K562 (cell line): Measurements from ENCODE around the gene PPP1R15A. TPM values are rescaled to one million over a fixed set of nuclear protein-coding genes. Genes with fewer than 3 reads are reported as not detected.

Experiments
- ATAC-seq: fragments of 200-7000 bp; cut with Tn5 transposase; 3 replicates; pipeline ENCODE4 v1.9.1; 2020; ENCODE audit warnings: moderate library complexity
- BruUV-seq: library from RNA; stranded (reverse); fragments of 400-500 nt; replicated peaks from 2 replicates; lab custom pipeline; 2021; lab: Mats Ljungman, UMichigan
- CTCF ChIA-PET: fragments of 300-600 bp; formaldehyde crosslinking; extraction: SDS; loops from one replicate; lab custom pipeline; 2021; ENCODE audit warnings: low intra/inter-chr PET ratio; lab: Yijun Ruan, JAX
- POLR2A ChIA-PET: fragments of 300-600, 350-650 bp; sonication (Branson Sonifier 250); formaldehyde crosslinking; extraction: SDS; loops from one replicate; lab custom pipeline; 2021; ENCODE audit warnings: antibody characterized with exemption, inconsistent platforms; lab: Yijun Ruan, JAX
- DNase-seq, 4 experiments: peaks; one replicate each; pipeline versions ENCODE4 v3.0.0 to v3.0.0-alpha.2; 2011 to 2018; ENCODE audit warnings: low spot score in 3 of 4, mixed read lengths in 3 of 4; ENCODE audit errors: extremely low read depth in 1 of 4
- FAIRE-seq: peaks from 2 replicates; lab custom pipeline; 2011; peaks lifted over from hg19 to GRCh38; lab: Jason Lieb, UNC
- H2AFZ ChIP-seq: 2 replicates; pipeline ENCODE4 v1.6.0; 2011; ENCODE audit warnings: low read depth, low read length, control low read depth, inconsistent platforms
- H3K27ac ChIP-seq: fragments of 200-600 bp; 3 replicates; pipeline ENCODE4 v1.8.0; 2011; ENCODE audit warnings: low read depth, mild to moderate bottlenecking, control low read depth, inconsistent platforms, low read length, moderate library complexity, mixed read lengths; ENCODE audit errors: extremely low read depth
- H3K27me3 ChIP-seq, 2 experiments: fragments of 300-600 bp in 1 of 2; 2 replicates in 1 of 2; 3 replicates in 1 of 2; pipeline versions ENCODE4 v1.6.0 to v1.8.0; 2011; ENCODE audit warnings: inconsistent platforms in 2 of 2, low read length in 2 of 2, mild to moderate bottlenecking in 1 of 2, mixed read lengths in 1 of 2, moderate library complexity in 1 of 2; ENCODE audit not compliant: control insufficient read depth in 2 of 2, insufficient read depth in 2 of 2
- H3K36me3 ChIP-seq: fragments of 300-600 bp; 3 replicates; pipeline ENCODE4 v1.8.0; 2011; ENCODE audit warnings: mild to moderate bottlenecking, low read length, inconsistent platforms; ENCODE audit not compliant: control insufficient read depth, insufficient read depth
- H3K4me1 ChIP-seq, 2 experiments: fragments of 200-600 bp in 1 of 2; replicated peaks in 1 of 2; 2 replicates in 1 of 2; 3 replicates in 1 of 2; pipeline versions ENCODE4 v1.5.1 to v1.8.0; 2011; ENCODE audit warnings: inconsistent platforms in 2 of 2, low read length in 2 of 2, mild to moderate bottlenecking in 1 of 2, mixed read lengths in 1 of 2, moderate library complexity in 1 of 2; ENCODE audit not compliant: control insufficient read depth in 2 of 2, insufficient read depth in 2 of 2
- H3K4me2 ChIP-seq: 2 replicates; pipeline ENCODE4 v1.6.1; 2011; ENCODE audit warnings: low read length, control low read depth, inconsistent platforms, mixed read lengths; ENCODE audit not compliant: insufficient read depth
- H3K4me3 ChIP-seq: fragments of 200-600 bp; sonication (generic), shearing (Covaris generic); 2 replicates; pipeline ENCODE4 v1.5.1; 2016; ENCODE audit warnings: control low read depth, inconsistent platforms
- H3K79me2 ChIP-seq: fragments of 200-600 bp; 3 replicates; pipeline ENCODE4 v1.8.0; 2011; ENCODE audit warnings: low read length, inconsistent platforms; ENCODE audit not compliant: control insufficient read depth, insufficient read depth
- H3K9ac ChIP-seq, 2 experiments: 2 replicates each; pipeline versions ENCODE4 v1.6.0 to v1.6.1; 2011; ENCODE audit warnings: low read depth in 2 of 2, low read length in 2 of 2, control low read depth in 1 of 2, inconsistent platforms in 1 of 2, mild to moderate bottlenecking in 1 of 2, mixed read lengths in 1 of 2; ENCODE audit not compliant: insufficient read depth in 1 of 2
- H3K9me1 ChIP-seq: one replicate; pipeline ENCODE4 v1.6.0; 2011; ENCODE audit warnings: inconsistent platforms, mild to moderate bottlenecking, low read length, moderate library complexity; ENCODE audit not compliant: control insufficient read depth, insufficient read depth
- H3K9me3 ChIP-seq: replicated peaks from 2 replicates; pipeline ENCODE4 v1.5.1; 2011; ENCODE audit warnings: low read depth, low read length, inconsistent platforms; ENCODE audit not compliant: control insufficient read depth, insufficient read depth
- H4K20me1 ChIP-seq: replicated peaks from 2 replicates; pipeline ENCODE4 v1.6.1; 2011; ENCODE audit warnings: low read length, inconsistent platforms, mixed read lengths; ENCODE audit not compliant: control insufficient read depth, insufficient read depth
- BCOR ChIP-seq: fragments of 450-650 bp; IDR thresholded peaks from 2 replicates; pipeline ENCODE4 v1.6.1; 2016
- CBFA2T2 ChIP-seq: fragments of 450-650 bp; conservative IDR thresholded peaks from 2 replicates; pipeline ENCODE4 v1.6.1; 2017; ENCODE audit warnings: mild to moderate bottlenecking
- FUS ChIP-seq: fragments of 200-400 bp; formaldehyde crosslinking; optimal IDR thresholded peaks from 2 replicates; pipeline ENCODE3; 2017; ENCODE audit warnings: low read depth, low read length
- GABPB1 ChIP-seq: sonication (generic); formaldehyde crosslinking; IDR thresholded peaks from 2 replicates; pipeline ENCODE4 v1.8.0; 2022; ENCODE audit warnings: mild to moderate bottlenecking, missing genetic modification reagents
- MECOM ChIP-seq: fragments of 250-450 bp; sonication (Bioruptor Pico); IDR thresholded peaks from 2 replicates; pipeline ENCODE4 v1.8.0; 2022; ENCODE audit warnings: inconsistent platforms
- RBM25 ChIP-seq: fragments of 200-400 bp; formaldehyde crosslinking; IDR thresholded peaks from 2 replicates; pipeline ENCODE4 v1.6.1; 2018; ENCODE audit warnings: low read length, low read depth, moderate library complexity; ENCODE audit not compliant: severe bottlenecking
- ZSCAN32 ChIP-seq: fragments of 450-650 bp; formaldehyde crosslinking; IDR thresholded peaks from 2 replicates; pipeline ENCODE4 v1.4.0; 2020; ENCODE audit warnings: mild to moderate bottlenecking, moderate library complexity
- WGBS: fragments of 100-300 bp; shearing (Covaris generic); methylation state at CpG from one replicate; pipeline ENCODE4 v1.1.6; 2016; ENCODE audit warnings: low coverage, mixed read lengths; ENCODE audit not compliant: insufficient coverage; ENCODE audit errors: missing lambda C conversion rate; 5-methylcytosine and 5-hydroxymethylcytosine counted together
- in situ Hi-C: fragments of 300-500 bp; cut with MboI; formaldehyde crosslinking; loops from 4 replicates; pipeline ENCODE4 v1.15.0; 2018; ENCODE audit warnings: inconsistent platforms, mixed read lengths
- intact Hi-C: fragments of 100-400 bp; cut with micrococcal nuclease; formaldehyde crosslinking; loops from 2 replicates; pipeline ENCODE4 v1.14.2; 2022
- polyA plus RNA-seq, 8 experiments: library from polyadenylated mRNA; depleted of rRNA in 4 of 8; stranded (reverse) in 5 of 8; unstranded in 3 of 8; fragments of >200 nt; fragmentation: Nextera tagmentation in 2 of 8; fragmentation: Illumina TruSeq in 1 of 8; extraction: Ambion mirVana in 2 of 8; extraction: Trizol in 1 of 8; gene quantifications; 2 replicates each; pipeline versions ENCODE4 v1.2.1 to v1.2.3, GENCODE V29; 2011 to 2014; ENCODE audit warnings: inconsistent platforms in 1 of 8, missing spikeins in 1 of 8
- total RNA-seq, 7 experiments: library from RNA; depleted of rRNA in 6 of 7; stranded (reverse); fragments of >200 nt in 6 of 7; fragmentation: Illumina TruSeq in 2 of 7; extraction: Trizol in 2 of 7; gene quantifications; 2 replicates each; pipeline versions ENCODE4 v1.2.1 to v1.2.3, GENCODE V29; 2011 to 2021; ENCODE audit warnings: low replicate concordance in 1 of 7

The PPP1R15A gene
- total and polyA plus RNA-seq, 9 of the 15 experiments (the other 6 are each of a cell fraction or from before 2014, with no cell fraction given), result 0.42 to 73.7 (median 44.0) TPM

- Histone ChIP-seq H3K4me3 (no peak overlapping the region), H3K27me3 (no peaks in the 10 kb centered on the region), H3K79me2 (peaks cover 29% of the 10 kb centered on the region), H3K27ac (no peak overlapping the region), H3K9me1 (no peaks in the 10 kb centered on the region), H2AFZ (no peak overlapping the region), H3K9ac (no peak overlapping the region), H3K36me3 (peaks cover 18% of the 10 kb centered on the region), H3K4me2 (no peak overlapping the region), H4K20me1 (peaks cover 27% of the 10 kb centered on the region), H3K4me1 (peaks cover 28 to 51% of the 10 kb centered on the region in 2 experiments), H3K9me3 (no peaks in the 10 kb centered on the region)
- TF ChIP-seq CBFA2T2 (no peak), FUS (no peak), BCOR (peak; percentile 73; the same call in 1 of the 2 replicates), RBM25 (peak; percentile 15), GABPB1 (CRISPR knock-in tag) (no peak), ZSCAN32 (CRISPR knock-in tag) (no peak), MECOM (CRISPR knock-in tag) (no peak)
- no TSS peak for BruUV-seq
- CTCF ChIA-PET, result no interaction called here
- in situ Hi-C loops (loop anchor here (10.0 kb wide), 1 partner anchor 95 kb away; the partner anchor contains the start of gene FTL), intact Hi-C loops (no loop called here)
- FAIRE-seq (no peak), ATAC-seq (no peak), DNase-seq (no peak)
- WGBS, result 94% methylated on average over 5 of the region's 9 CpGs
- POLR2A ChIA-PET, result interaction anchor here (1.2 to 2.2 kb wide), 3 partner anchors 10 to 97 kb away, joined by 3 to 12 read pairs (median 7); no protein-coding TSS in a partner anchor
Measured at GRCh38 chr19:48870048-48870447, 2.2 kb upstream of the PPP1R15A start.
